HEK293 (cell line): ENCODE measurements around the gene SCLT1.

Experiments
- CTCF ChIA-PET: fragments of 350-600 bp; formaldehyde crosslinking; extraction: SDS; loops from one replicate; lab custom pipeline; 2021; ENCODE audit warnings: antibody characterized with exemption; lab: Yijun Ruan, JAX
- POLR2A ChIA-PET: fragments of 300-600 bp; formaldehyde crosslinking; extraction: SDS; loops from one replicate; lab custom pipeline; 2020; ENCODE audit warnings: antibody characterized with exemption, inconsistent platforms; lab: Yijun Ruan, JAX
- H3K27ac ChIP-seq: fragments of 200-500 bp; sonication (Bioruptor generic); 2 replicates; pipeline ENCODE4 v1.5.1; 2014; ENCODE audit warnings: low read depth, low read length, control low read depth, inconsistent platforms; ENCODE audit errors: extremely low read depth
- H3K36me3 ChIP-seq, 2 experiments: fragments of 200-500 bp in 1 of 2; sonication (Bioruptor generic) in 1 of 2; 1 replicate in 1 of 2; 2 replicates in 1 of 2; pipeline ENCODE4 v1.5.1; 2014 to 2017; ENCODE audit warnings: inconsistent platforms in 2 of 2, low read length in 2 of 2; ENCODE audit not compliant: control insufficient read depth in 2 of 2, insufficient read depth in 1 of 2
- H3K4me1 ChIP-seq: fragments of 200-500 bp; sonication (Bioruptor generic); 2 replicates; pipeline ENCODE4 v1.5.1; 2014; ENCODE audit warnings: mild to moderate bottlenecking, low read length, inconsistent platforms; ENCODE audit not compliant: control insufficient read depth, insufficient read depth
- H3K4me3 ChIP-seq: 2 replicates; pipeline ENCODE4 v1.5.1; 2011; ENCODE audit warnings: low read depth, mild to moderate bottlenecking, control low read depth, low read length, moderate library complexity
- H3K9me3 ChIP-seq: fragments of 200-500 bp; sonication (Bioruptor generic); 2 replicates; pipeline ENCODE4 v1.5.1; 2014; ENCODE audit warnings: low read depth, low read length, inconsistent platforms; ENCODE audit not compliant: control insufficient read depth, insufficient read depth
- WT1 ChIP-seq: fragments of 450-650 bp; formaldehyde crosslinking; IDR thresholded peaks from 2 replicates; pipeline ENCODE4 v1.5.1; 2016; ENCODE audit warnings: missing biosample characterization, missing genetic modification characterization
- ZBTB21 ChIP-seq: fragments of 450-650 bp; formaldehyde crosslinking; IDR thresholded peaks from 2 replicates; pipeline ENCODE4 v1.5.1; 2017; ENCODE audit warnings: missing biosample characterization, missing genetic modification characterization
- ZBTB26 ChIP-seq: fragments of 450-650 bp; formaldehyde crosslinking; optimal IDR thresholded peaks from 2 replicates; pipeline ENCODE3; 2016; ENCODE audit warnings: missing biosample characterization, mild to moderate bottlenecking, missing genetic modification characterization
- ZFP3 ChIP-seq: fragments of 450-650 bp; formaldehyde crosslinking; IDR thresholded peaks from 2 replicates; pipeline ENCODE4 v1.5.1; 2016; ENCODE audit warnings: low read depth, missing biosample characterization, missing genetic modification characterization
- ZFP69B ChIP-seq: fragments of 450-650 bp; formaldehyde crosslinking; IDR thresholded peaks from 2 replicates; pipeline ENCODE4 v1.5.1; 2016; ENCODE audit warnings: missing biosample characterization, missing genetic modification characterization
- ZNF169 ChIP-seq: fragments of 450-650 bp; formaldehyde crosslinking; IDR thresholded peaks from 2 replicates; pipeline ENCODE4 v1.5.1; 2016; ENCODE audit warnings: missing biosample characterization, missing genetic modification characterization
- ZNF23 ChIP-seq: fragments of 450-650 bp; formaldehyde crosslinking; IDR thresholded peaks from 2 replicates; pipeline ENCODE4 v1.5.1; 2016; ENCODE audit warnings: missing biosample characterization, missing genetic modification characterization, borderline replicate concordance
- ZNF350 ChIP-seq: fragments of 450-650 bp; formaldehyde crosslinking; IDR thresholded peaks from 2 replicates; pipeline ENCODE4 v1.5.0; 2017; ENCODE audit warnings: missing biosample characterization, mild to moderate bottlenecking, missing genetic modification characterization
- ZNF473 ChIP-seq: fragments of 450-650 bp; formaldehyde crosslinking; IDR thresholded peaks from 2 replicates; pipeline ENCODE4 v1.5.1; 2017; ENCODE audit warnings: missing biosample characterization, missing genetic modification characterization
- ZNF544 ChIP-seq: fragments of 450-650 bp; formaldehyde crosslinking; IDR thresholded peaks from 2 replicates; pipeline ENCODE4 v1.5.0; 2017; ENCODE audit warnings: missing biosample characterization, missing genetic modification characterization
- ZNF645 ChIP-seq: fragments of 450-650 bp; formaldehyde crosslinking; IDR thresholded peaks from 2 replicates; pipeline ENCODE4; 2016; ENCODE audit warnings: missing biosample characterization, missing genetic modification characterization
- ZNF704 ChIP-seq: fragments of 450-650 bp; formaldehyde crosslinking; IDR thresholded peaks from 2 replicates; pipeline ENCODE4 v1.5.1; 2016; ENCODE audit warnings: missing biosample characterization, missing genetic modification characterization
- TF ChIP-seq, protein P1 (sequence below): fragments of 450-650 bp; formaldehyde crosslinking; conservative IDR thresholded peaks from 2 replicates; pipeline ENCODE4 v1.5.1; 2016; ENCODE audit warnings: low read depth, missing biosample characterization, missing genetic modification characterization
- TF ChIP-seq, protein P2 (sequence below): fragments of 450-650 bp; formaldehyde crosslinking; IDR thresholded peaks from 2 replicates; pipeline ENCODE4 v1.5.1; 2016; ENCODE audit warnings: missing biosample characterization, missing genetic modification characterization
- TF ChIP-seq, protein P3 (sequence below): fragments of 450-650 bp; formaldehyde crosslinking; IDR thresholded peaks from 2 replicates; pipeline ENCODE4 v1.5.1; 2017; ENCODE audit warnings: missing biosample characterization, missing genetic modification characterization
- TF ChIP-seq, protein P4 (sequence below): fragments of 450-650 bp; formaldehyde crosslinking; IDR thresholded peaks from 2 replicates; pipeline ENCODE4 v1.5.1; 2016; ENCODE audit warnings: missing biosample characterization, missing genetic modification characterization

SCLT1 gene

GRCh38 chr4:128854433-128854832 is 238.9 kb downstream of the SCLT1 start:
- Histone ChIP-seq H3K9me3 (no peaks in the 10 kb centered on the region), H3K4me1 (no peaks in the 10 kb centered on the region), H3K4me3 (no peak overlapping the region), H3K27ac (no peak overlapping the region), H3K36me3 (peaks cover 0 to 94% of the 10 kb centered on the region in 2 experiments)
- TF ChIP-seq, protein P1, sequence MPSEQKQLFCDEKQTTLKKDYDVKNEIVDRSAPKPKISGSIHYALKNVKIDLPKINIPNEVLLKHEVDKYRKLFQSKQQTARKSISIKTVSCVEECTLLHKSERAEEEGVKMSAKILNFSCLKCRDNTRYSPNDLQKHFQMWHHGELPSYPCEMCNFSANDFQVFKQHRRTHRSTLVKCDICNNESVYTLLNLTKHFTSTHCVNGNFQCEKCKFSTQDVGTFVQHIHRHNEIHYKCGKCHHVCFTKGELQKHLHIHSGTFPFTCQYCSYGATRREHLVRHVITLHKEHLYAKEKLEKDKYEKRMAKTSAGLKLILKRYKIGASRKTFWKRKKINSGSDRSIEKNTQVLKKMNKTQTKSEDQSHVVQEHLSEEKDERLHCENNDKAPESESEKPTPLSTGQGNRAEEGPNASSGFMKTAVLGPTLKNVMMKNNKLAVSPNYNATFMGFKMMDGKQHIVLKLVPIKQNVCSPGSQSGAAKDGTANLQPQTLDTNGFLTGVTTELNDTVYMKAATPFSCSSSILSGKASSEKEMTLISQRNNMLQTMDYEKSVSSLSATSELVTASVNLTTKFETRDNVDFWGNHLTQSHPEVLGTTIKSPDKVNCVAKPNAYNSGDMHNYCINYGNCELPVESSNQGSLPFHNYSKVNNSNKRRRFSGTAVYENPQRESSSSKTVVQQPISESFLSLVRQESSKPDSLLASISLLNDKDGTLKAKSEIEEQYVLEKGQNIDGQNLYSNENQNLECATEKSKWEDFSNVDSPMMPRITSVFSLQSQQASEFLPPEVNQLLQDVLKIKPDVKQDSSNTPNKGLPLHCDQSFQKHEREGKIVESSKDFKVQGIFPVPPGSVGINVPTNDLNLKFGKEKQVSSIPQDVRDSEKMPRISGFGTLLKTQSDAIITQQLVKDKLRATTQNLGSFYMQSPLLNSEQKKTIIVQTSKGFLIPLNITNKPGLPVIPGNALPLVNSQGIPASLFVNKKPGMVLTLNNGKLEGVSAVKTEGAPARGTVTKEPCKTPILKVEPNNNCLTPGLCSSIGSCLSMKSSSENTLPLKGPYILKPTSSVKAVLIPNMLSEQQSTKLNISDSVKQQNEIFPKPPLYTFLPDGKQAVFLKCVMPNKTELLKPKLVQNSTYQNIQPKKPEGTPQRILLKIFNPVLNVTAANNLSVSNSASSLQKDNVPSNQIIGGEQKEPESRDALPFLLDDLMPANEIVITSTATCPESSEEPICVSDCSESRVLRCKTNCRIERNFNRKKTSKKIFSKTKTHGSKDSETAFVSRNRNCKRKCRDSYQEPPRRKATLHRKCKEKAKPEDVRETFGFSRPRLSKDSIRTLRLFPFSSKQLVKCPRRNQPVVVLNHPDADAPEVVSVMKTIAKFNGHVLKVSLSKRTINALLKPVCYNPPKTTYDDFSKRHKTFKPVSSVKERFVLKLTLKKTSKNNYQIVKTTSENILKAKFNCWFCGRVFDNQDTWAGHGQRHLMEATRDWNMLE (tag by site-specific recombination), result no peak
- TF ChIP-seq, protein P2, sequence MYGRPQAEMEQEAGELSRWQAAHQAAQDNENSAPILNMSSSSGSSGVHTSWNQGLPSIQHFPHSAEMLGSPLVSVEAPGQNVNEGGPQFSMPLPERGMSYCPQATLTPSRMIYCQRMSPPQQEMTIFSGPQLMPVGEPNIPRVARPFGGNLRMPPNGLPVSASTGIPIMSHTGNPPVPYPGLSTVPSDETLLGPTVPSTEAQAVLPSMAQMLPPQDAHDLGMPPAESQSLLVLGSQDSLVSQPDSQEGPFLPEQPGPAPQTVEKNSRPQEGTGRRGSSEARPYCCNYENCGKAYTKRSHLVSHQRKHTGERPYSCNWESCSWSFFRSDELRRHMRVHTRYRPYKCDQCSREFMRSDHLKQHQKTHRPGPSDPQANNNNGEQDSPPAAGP, result no peak
- TF ChIP-seq ZBTB26 (tag by site-specific recombination) (no peak), ZNF544 (tag by site-specific recombination) (no peak), ZNF350 (tag by site-specific recombination) (no peak), ZBTB21 (tag by site-specific recombination) (no peak), ZFP3 (tag by site-specific recombination) (no peak), ZNF169 (tag by site-specific recombination) (no peak), ZNF473 (tag by site-specific recombination) (no peak), ZNF645 (tag by site-specific recombination) (no peak), WT1 (tag by site-specific recombination) (no peak)
- TF ChIP-seq, protein P3, sequence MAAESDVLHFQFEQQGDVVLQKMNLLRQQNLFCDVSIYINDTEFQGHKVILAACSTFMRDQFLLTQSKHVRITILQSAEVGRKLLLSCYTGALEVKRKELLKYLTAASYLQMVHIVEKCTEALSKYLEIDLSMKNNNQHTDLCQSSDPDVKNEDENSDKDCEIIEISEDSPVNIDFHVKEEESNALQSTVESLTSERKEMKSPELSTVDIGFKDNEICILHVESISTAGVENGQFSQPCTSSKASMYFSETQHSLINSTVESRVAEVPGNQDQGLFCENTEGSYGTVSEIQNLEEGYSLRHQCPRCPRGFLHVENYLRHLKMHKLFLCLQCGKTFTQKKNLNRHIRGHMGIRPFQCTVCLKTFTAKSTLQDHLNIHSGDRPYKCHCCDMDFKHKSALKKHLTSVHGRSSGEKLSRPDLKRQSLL (tag by site-specific recombination), result no peak
- ChIA-PET POLR2A (no interaction called here), CTCF (interaction anchor here (0.6 to 0.9 kb wide), 2 partner anchors 9 to 50 kb away, joined by 4 to 6 read pairs; no protein-coding TSS in a partner anchor)

DNA sequence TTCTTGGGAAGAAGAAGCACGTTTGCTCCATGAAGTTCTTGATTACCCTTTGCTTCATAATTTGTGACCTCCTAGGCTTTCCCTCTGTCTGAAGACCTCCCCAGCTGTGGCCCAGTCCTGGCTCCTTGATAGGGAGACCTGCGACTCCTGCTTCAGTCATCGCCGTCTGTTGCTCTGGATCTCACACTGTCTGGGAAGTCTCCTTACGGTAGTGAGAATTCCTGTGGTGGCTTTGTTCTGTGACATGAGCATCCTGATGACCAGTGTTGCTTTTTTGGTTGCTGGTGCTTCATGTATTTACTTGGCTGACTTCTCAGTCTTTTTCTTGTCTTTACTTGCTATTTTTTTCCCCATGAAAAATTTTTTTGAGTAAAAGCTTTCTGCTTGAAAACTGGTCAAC is 239.6 kb downstream of the SCLT1 start:
- H3K9me3 ChIP-seq, result no peaks in the 10 kb centered on the region
- ChIA-PET CTCF (interaction anchor here (0.6 to 0.9 kb wide), 2 partner anchors 9 to 49 kb away, joined by 4 to 6 read pairs; no protein-coding TSS in a partner anchor), POLR2A (no interaction called here)
- H3K4me1 ChIP-seq, result no peaks in the 10 kb centered on the region
- peaks cover 0 to 95% of the 10 kb centered on the region in 2 experiments for H3K36me3 ChIP-seq
- no peak overlapping the region for H3K4me3 ChIP-seq
- H3K27ac ChIP-seq, result no peak overlapping the region
- TF ChIP-seq ZFP69B (tag by site-specific recombination), result no peak
- TF ChIP-seq ZNF704, result no peak
- TF ChIP-seq, protein P4, sequence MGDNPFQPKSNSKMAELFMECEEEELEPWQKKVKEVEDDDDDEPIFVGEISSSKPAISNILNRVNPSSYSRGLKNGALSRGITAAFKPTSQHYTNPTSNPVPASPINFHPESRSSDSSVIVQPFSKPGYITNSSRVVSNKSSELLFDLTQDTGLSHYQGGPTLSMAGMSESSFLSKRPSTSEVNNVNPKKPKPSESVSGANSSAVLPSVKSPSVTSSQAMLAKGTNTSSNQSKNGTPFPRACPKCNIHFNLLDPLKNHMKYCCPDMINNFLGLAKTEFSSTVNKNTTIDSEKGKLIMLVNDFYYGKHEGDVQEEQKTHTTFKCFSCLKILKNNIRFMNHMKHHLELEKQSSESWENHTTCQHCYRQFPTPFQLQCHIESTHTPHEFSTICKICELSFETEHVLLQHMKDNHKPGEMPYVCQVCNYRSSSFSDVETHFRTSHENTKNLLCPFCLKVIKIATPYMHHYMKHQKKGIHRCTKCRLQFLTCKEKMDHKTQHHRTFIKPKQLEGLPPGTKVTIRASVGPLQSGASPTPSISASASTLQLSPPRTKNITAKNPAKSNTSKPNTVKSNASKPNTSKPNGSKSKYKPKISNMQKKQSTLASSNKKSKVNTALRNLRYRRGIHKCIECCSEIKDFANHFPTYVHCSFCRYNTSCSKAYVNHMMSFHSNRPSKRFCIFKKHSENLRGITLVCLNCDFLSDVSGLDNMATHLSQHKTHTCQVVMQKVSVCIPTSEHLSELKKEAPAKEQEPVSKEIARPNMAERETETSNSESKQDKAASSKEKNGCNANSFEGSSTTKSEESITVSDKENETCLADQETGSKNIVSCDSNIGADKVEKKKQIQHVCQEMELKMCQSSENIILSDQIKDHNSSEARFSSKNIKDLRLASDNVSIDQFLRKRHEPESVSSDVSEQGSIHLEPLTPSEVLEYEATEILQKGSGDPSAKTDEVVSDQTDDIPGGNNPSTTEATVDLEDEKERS, result no peak
- TF ChIP-seq ZNF23, result no peak
